GM12864 (cell line): ENCODE data around the gene ZNF469.

Source experiments
- DNase-seq: peaks from one replicate; pipeline ENCODE4 v3.0.0-alpha.2; 2011; ENCODE audit warnings: low read depth
- H3K4me3 ChIP-seq: 2 replicates; pipeline ENCODE4 v1.5.1; 2011; ENCODE audit warnings: mild to moderate bottlenecking, low read depth, low read length, control low read depth
- CTCF ChIP-seq: IDR thresholded peaks from 2 replicates; pipeline ENCODE4 v1.5.1; 2011; ENCODE audit warnings: low read depth, mild to moderate bottlenecking, moderate library complexity, low read length, control low read depth, inconsistent platforms; ENCODE audit errors: missing control alignments

ZNF469 gene

DNA sequence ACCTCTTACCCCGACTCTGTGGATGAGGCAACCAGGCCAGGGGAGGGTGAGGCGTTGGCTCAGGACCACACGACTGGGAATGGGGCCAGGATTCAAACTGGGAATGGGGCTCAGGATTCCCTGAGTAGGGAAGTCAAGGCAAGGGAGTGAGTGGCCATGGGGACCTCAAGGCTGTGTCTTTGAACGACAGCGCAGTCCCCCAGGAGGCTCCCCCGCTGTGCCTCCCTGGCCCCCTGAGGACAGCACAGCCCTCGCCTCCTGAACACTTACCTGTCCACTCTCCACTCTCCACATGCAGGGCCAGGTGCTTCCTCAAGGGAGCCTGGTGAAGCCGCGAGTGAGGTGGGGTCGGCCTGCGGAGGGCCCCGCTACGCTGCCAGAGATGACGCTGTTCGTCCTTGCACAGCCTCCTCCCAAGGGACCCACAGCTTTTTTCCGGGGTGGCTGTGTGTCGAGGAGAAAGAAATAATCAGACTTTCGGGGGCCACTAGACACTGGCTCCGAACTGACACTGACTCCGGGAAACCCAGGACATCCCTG lies 6.9 kb downstream of the ZNF469 start:
- DNase-seq = no peak
- no peak for TF ChIP-seq CTCF
- H3K4me3 ChIP-seq = no peak overlapping the region

- no peak for TF ChIP-seq CTCF
- DNase-seq = no peak
- H3K4me3 ChIP-seq = no peak overlapping the region
Measured at GRCh38 chr16:88390265-88390664, 7.5 kb downstream of the ZNF469 start.

- no peak for TF ChIP-seq CTCF
- DNase-seq = no peak
- no peak overlapping the region for H3K4me3 ChIP-seq
Measured at GRCh38 chr16:88390735-88391134, 8.0 kb downstream of the ZNF469 start.

DNA sequence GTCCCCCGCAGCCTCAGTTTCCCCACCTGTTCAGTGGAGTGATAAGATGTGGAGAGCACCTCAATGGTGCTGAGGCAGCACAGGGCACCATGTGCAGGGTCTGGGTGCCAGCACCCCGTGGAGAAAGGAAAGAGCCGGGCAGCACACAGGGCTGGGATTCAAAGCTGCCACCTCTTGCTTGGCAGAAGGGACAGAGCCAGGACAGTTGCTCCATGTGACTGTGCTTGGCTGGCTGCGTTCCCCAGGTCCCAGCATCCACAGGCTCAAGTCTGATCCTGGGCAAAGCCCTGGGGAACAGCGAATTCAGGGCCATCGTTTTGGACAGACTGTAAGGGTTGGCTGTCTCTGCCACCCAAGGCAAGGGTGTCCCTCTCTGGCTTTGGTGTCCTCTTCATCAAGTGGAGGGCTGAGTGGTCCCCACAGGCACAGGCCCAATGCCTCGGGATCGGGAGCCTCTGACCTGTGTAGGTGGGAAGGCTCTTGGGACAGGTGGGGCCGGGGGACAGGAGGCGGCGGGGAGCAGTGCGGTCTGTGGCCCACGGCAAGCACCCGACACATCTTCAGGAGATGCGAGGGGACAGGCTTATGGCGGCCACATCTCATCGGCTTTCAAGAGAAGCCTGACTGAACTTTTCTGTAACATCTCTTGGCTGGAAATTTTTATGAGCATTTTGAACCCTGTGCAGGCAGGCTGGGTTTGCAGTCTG lies 8.5 kb downstream of the ZNF469 start:
- no peak for DNase-seq
- no peak for TF ChIP-seq CTCF
- H3K4me3 ChIP-seq = no peak overlapping the region

DNA sequence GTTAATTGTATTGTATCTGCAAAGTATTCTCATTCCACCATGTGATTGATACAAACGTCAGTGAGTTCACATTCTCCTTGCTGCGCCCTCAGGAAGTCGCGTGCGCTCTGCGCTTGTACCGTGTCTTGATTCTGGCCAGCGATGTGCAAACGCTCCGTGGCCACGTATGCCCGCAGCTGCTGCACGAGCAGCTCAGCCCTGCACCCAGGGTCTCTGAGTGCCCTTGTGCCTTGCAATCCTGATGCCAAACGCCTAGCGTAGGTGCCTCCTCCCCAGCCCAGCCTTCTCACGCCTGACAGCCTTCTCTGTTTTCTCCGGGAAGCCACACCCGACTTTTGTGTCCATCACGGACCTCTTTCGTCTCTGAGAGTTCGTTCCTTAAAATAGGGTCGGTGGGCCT lies 9.4 kb downstream of the ZNF469 start:
- DNase-seq = no peak
- no peak overlapping the region for H3K4me3 ChIP-seq
- TF ChIP-seq CTCF = no peak

GRCh38 chr16:88392616-88393015 lies 9.9 kb downstream of the ZNF469 start:
- no peak for DNase-seq
- H3K4me3 ChIP-seq = no peak overlapping the region
- no peak for TF ChIP-seq CTCF

- no peak overlapping the region for H3K4me3 ChIP-seq
- DNase-seq = no peak
- no peak for TF ChIP-seq CTCF
Measured at GRCh38 chr16:88393034-88393433, 10.3 kb downstream of the ZNF469 start.
